Measurements from ENCODE around the gene RTBDN. TPM values are rescaled to one million over a fixed set of nuclear protein-coding genes. Genes with fewer than 3 reads are reported as not detected.

The RTBDN gene
- total and polyA plus RNA-seq, 2 experiments from 2014 or later: not detected

DNA sequence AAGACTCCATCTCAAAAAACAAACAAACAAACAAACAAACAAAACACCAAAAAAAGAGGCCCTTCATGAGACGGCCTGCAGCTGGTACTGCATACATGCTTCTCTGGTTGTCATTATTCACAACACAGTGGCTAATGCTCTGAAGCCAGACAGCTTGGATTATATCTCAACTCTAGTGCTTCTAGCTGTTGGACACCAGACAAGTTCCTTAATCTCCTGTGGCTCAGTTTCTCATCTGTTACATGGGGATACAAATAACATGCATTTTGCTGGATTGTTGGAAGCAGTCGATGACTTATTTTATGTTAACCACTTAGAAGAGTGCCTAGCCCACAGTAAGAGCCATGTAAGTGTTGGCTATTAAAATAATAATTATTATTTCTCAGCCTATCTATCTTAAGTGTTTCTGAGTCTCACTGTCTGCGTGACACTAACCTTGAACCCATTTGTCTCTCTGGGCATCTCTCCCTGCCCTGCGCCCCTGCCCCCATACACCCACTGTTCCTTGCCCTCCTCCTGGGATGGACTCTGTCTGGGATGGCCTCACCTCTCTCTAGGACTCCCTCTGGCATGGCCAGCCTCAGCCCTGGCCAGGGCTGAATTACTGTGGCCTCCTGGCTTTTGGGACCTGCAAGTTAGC is 46.2 kb downstream of the RTBDN start:
- Histone ChIP-seq H3K4me2 (ENCODE audit: unreplicated experiment) (peak overlapping the region; percentile 91), H3K27me3 (replicated peaks; ENCODE audit: insufficient read depth) (no peaks in the 10 kb centered on the region), H3K36me3 (ENCODE audit: low read depth) (no peaks in the 10 kb centered on the region), H3K79me2 (ENCODE audit: insufficient read depth) (peaks cover 17% of the 10 kb centered on the region), H3K9me3 (ENCODE audit: low read depth) (no peaks in the 10 kb centered on the region), H3K9me2 (ENCODE audit: insufficient read depth) (no peaks in the 10 kb centered on the region), H3F3A (ENCODE audit: insufficient read depth) (peaks cover 43% of the 10 kb centered on the region), H4K20me1 (ENCODE audit: insufficient read depth) (no peaks in the 10 kb centered on the region), H3K9ac (peak overlapping the region; percentile 98), H3K4me1 (ENCODE audit: insufficient read depth) (peaks cover 34% of the 10 kb centered on the region), H3K27ac (peak overlapping the region; percentile 99), H2AFZ (peak overlapping the region; percentile 12), H3K4me3 (peak overlapping the region; percentile 93)
- in situ Hi-C loops (cut with MboI): no loop called here
- WGBS, 2 experiments (ENCODE audit: low coverage in 1 of 2, low lambda C conversion rate in 2 of 2, missing lambda C conversion rate in 2 of 2): 25 to 28% methylated on average over 4 of the region's 4 CpGs
- peak; percentile 38 for DNase-seq
- no peak for TF ChIP-seq EZH2phosphoT487 (IDR thresholded peaks at IDR 0.05; ENCODE audit: insufficient read depth, low read depth)
- no peak for TF ChIP-seq EZH2 (IDR thresholded peaks at IDR 0.05; ENCODE audit: insufficient read depth, poor library complexity, severe bottlenecking)

DNA sequence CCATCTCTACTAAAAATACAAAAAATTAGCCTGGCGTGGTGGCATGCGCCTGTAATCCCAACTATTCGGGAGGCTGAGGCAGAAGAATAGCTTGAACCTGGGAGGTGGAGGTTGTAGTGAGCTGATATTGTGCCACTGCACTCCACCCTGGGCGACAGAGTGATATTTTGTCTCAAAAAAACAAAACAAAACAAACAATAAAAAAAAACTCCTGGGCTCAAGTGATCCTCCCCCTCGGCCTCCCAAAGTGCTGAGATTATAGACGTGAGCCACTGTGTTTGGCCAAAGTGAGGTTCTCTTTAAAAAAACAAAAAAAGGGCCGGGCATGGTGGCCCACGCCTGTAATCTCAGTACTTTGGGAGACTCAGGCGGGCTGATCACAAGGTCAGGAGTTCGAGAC is 46.9 kb downstream of the RTBDN start:
- H3K9ac ChIP-seq: no peak overlapping the region
- in situ Hi-C loops (cut with MboI): no loop called here
- H3K27ac ChIP-seq: peak overlapping the region; percentile 99
- H3K79me2 ChIP-seq (ENCODE audit: insufficient read depth): peaks cover 10% of the 10 kb centered on the region
- no peaks in the 10 kb centered on the region for H3K9me3 ChIP-seq (ENCODE audit: low read depth)
- peaks cover 38% of the 10 kb centered on the region for H3F3A ChIP-seq (ENCODE audit: insufficient read depth)
- no peak for DNase-seq
- TF ChIP-seq EZH2phosphoT487 (IDR thresholded peaks at IDR 0.05; ENCODE audit: insufficient read depth, low read depth) (no peak), EZH2 (IDR thresholded peaks at IDR 0.05; ENCODE audit: insufficient read depth, poor library complexity, severe bottlenecking) (no peak)
- no peaks in the 10 kb centered on the region for H4K20me1 ChIP-seq (ENCODE audit: insufficient read depth)
- no peak overlapping the region for H2AFZ ChIP-seq
- H3K4me1 ChIP-seq (ENCODE audit: insufficient read depth): peaks cover 34% of the 10 kb centered on the region
- WGBS, 2 experiments (ENCODE audit: low coverage in 1 of 2, low lambda C conversion rate in 2 of 2, missing lambda C conversion rate in 2 of 2): 67 to 73% methylated on average over 10 of the region's 10 CpGs
- no peaks in the 10 kb centered on the region for H3K36me3 ChIP-seq (ENCODE audit: low read depth)
- H3K9me2 ChIP-seq (ENCODE audit: insufficient read depth): no peaks in the 10 kb centered on the region
- H3K4me2 ChIP-seq (ENCODE audit: unreplicated experiment): no peak overlapping the region
- no peaks in the 10 kb centered on the region for H3K27me3 ChIP-seq (replicated peaks; ENCODE audit: insufficient read depth)
- no peak overlapping the region for H3K4me3 ChIP-seq

- H3K27me3 ChIP-seq (replicated peaks; ENCODE audit: insufficient read depth): no peaks in the 10 kb centered on the region
- no peaks in the 10 kb centered on the region for H3K36me3 ChIP-seq (ENCODE audit: low read depth)
- in situ Hi-C loops (cut with MboI): no loop called here
- no peak overlapping the region for H2AFZ ChIP-seq
- no peak overlapping the region for H3K4me3 ChIP-seq
- H3K79me2 ChIP-seq (ENCODE audit: insufficient read depth): peaks cover 5% of the 10 kb centered on the region
- peaks cover 34% of the 10 kb centered on the region for H3K4me1 ChIP-seq (ENCODE audit: insufficient read depth)
- TF ChIP-seq EZH2phosphoT487 (IDR thresholded peaks at IDR 0.05; ENCODE audit: insufficient read depth, low read depth) (no peak), EZH2 (IDR thresholded peaks at IDR 0.05; ENCODE audit: insufficient read depth, poor library complexity, severe bottlenecking) (no peak)
- no peak overlapping the region for H3K27ac ChIP-seq
- H3K9ac ChIP-seq: no peak overlapping the region
- 64 to 82% methylated on average over 3 of the region's 3 CpGs for whole genome bisulfite sequencing, 2 experiments (ENCODE audit: low coverage in 1 of 2, low lambda C conversion rate in 2 of 2, missing lambda C conversion rate in 2 of 2)
- no peaks in the 10 kb centered on the region for H3K9me2 ChIP-seq (ENCODE audit: insufficient read depth)
- no peaks in the 10 kb centered on the region for H3K9me3 ChIP-seq (ENCODE audit: low read depth)
- DNase-seq: no peak
- no peak overlapping the region for H3K4me2 ChIP-seq (ENCODE audit: unreplicated experiment)
- no peaks in the 10 kb centered on the region for H4K20me1 ChIP-seq (ENCODE audit: insufficient read depth)
- H3F3A ChIP-seq (ENCODE audit: insufficient read depth): peaks cover 40% of the 10 kb centered on the region
Observed at GRCh38 chr19:12786952-12787351, 47.4 kb downstream of the RTBDN start.

DNA sequence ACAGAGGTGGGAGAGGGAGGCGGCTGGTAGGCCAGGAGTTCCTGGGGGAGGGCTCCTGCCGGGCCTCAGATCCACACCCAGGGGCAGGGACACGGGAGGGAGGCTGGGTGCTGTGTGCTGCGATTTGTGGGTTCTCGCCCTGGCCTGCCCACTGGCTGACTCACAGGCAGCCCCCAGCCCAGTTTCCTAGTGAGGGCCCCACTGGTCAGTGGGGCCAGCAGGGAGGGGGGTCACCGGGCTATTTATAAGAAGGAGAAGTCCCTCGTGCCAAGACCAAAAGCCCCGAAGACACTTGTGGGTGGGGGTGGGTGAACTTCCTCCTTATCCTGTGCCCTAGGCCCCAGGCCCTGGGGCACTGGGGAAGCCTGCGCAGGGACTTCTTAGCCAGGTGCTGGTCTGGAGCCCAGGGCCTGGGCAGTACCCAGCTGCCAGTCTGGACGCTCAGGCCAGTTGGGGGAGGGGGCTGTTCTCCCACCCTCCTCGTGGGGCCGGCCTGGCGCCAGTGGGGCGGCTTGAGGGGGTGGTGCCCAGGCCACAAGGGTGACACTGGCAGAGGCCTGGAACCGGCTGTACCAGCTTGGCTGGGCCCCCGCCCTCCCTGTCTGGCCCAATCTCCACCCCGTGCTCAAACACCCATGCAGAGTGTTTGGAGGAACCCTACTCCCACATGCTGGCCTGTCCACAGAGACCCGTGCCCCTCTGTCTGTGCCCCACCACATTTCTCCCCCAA is 48.1 kb downstream of the RTBDN start:
- Histone ChIP-seq H3F3A (ENCODE audit: insufficient read depth) (peaks cover 46% of the 10 kb centered on the region), H3K9me2 (ENCODE audit: insufficient read depth) (no peaks in the 10 kb centered on the region), H4K20me1 (ENCODE audit: insufficient read depth) (no peaks in the 10 kb centered on the region), H3K4me3 (no peak overlapping the region), H3K9me3 (ENCODE audit: low read depth) (no peaks in the 10 kb centered on the region), H3K36me3 (ENCODE audit: low read depth) (no peaks in the 10 kb centered on the region), H2AFZ (peak overlapping the region; percentile 26; the same call in 1 of the 2 replicates), H3K27ac (peak overlapping the region; percentile 73; the same call in 1 of the 2 replicates), H3K27me3 (replicated peaks; ENCODE audit: insufficient read depth) (no peaks in the 10 kb centered on the region), H3K9ac (no peak overlapping the region), H3K4me2 (ENCODE audit: unreplicated experiment) (no peak overlapping the region), H3K4me1 (ENCODE audit: insufficient read depth) (peaks cover 34% of the 10 kb centered on the region), H3K79me2 (ENCODE audit: insufficient read depth) (no peaks in the 10 kb centered on the region)
- TF ChIP-seq EZH2 (IDR thresholded peaks at IDR 0.05; ENCODE audit: insufficient read depth, poor library complexity, severe bottlenecking) (no peak), EZH2phosphoT487 (IDR thresholded peaks at IDR 0.05; ENCODE audit: insufficient read depth, low read depth) (no peak)
- WGBS, 2 experiments (ENCODE audit: low coverage in 1 of 2, low lambda C conversion rate in 2 of 2, missing lambda C conversion rate in 2 of 2): 54 to 60% methylated on average over 16 of the region's 18 CpGs
- DNase-seq: no peak
- in situ Hi-C loops (cut with MboI): no loop called here
